Measurements from ENCODE around the gene MRPL37.

- no peak for TF ChIP-seq CTCF (IDR thresholded peaks at IDR 0.05)
- no peak for TF ChIP-seq ZFX (IDR thresholded peaks at IDR 0.05; ENCODE audit: borderline replicate concordance)
Measured at GRCh38 chr1:54243022-54243421, 43.1 kb downstream of the MRPL37 start.

All from 22Rv1 (cell line).